Esophagus muscularis mucosa (tissue), 4 donors: ENCODE results near the gene NEUROD2.

Source experiments
- CTCF ChIP-seq, 3 experiments: fragments of 200-600 bp in 2 of 3; fragments of 450-650 bp in 1 of 3; sonication (generic) in 2 of 3; IDR thresholded peaks; one replicate each; pipeline ENCODE4 v1.5.1; 2017 to 2019; ENCODE audit warnings: antibody characterized with exemption in 3 of 3, mild to moderate bottlenecking in 2 of 3, moderate library complexity in 1 of 3
- EP300 ChIP-seq: sonication (generic); formaldehyde crosslinking; IDR thresholded peaks from one replicate; pipeline ENCODE4 v1.6.1; 2017; ENCODE audit warnings: antibody characterized with exemption
- POLR2A ChIP-seq: fragments of 450-650 bp; IDR thresholded peaks from one replicate; pipeline ENCODE4 v1.6.1; 2017; ENCODE audit warnings: antibody characterized with exemption, moderate library complexity, mild to moderate bottlenecking, low read depth
- POLR2AphosphoS5 ChIP-seq, 2 donors: sonication (generic); formaldehyde crosslinking; IDR thresholded peaks; one replicate each; pipeline ENCODE4 v1.6.1; 2017; ENCODE audit warnings: antibody characterized with exemption in 2 of 2

GRCh38 chr17:39604911-39605491, 2.7 kb downstream of the NEUROD2 start:
- TF ChIP-seq CTCF (IDR thresholded peaks at IDR 0.05): no peak
- no peak for TF ChIP-seq POLR2A
- no peak for TF ChIP-seq POLR2AphosphoS5 (IDR thresholded peaks at IDR 0.05)
- TF ChIP-seq EP300: no peak
